Large intestine (tissue), 12 donors: ENCODE measurements around the gene RINL. TPM values are rescaled to one million over a fixed set of nuclear protein-coding genes. Genes with fewer than 3 reads are reported as not detected.

Experiments
- DNase-seq, 2 donors: peaks; one replicate each; pipeline versions ENCODE4 v3.0.0 to v3.0.0-alpha.2; 2013
- H3K27ac ChIP-seq: one replicate; pipeline ENCODE4 v1.5.1; 2013; ENCODE audit warnings: low read length
- H3K27me3 ChIP-seq: 2 replicates; pipeline ENCODE4 v1.6.1; 2013; ENCODE audit warnings: low read length; ENCODE audit not compliant: control insufficient read depth, insufficient read depth
- H3K36me3 ChIP-seq: 2 replicates; pipeline ENCODE4 v1.6.1; 2013; ENCODE audit warnings: low read length; ENCODE audit not compliant: control insufficient read depth, insufficient read depth
- H3K4me1 ChIP-seq: one replicate; pipeline ENCODE4 v1.6.1; 2013; ENCODE audit warnings: low read length; ENCODE audit not compliant: control insufficient read depth, insufficient read depth
- H3K4me3 ChIP-seq: one replicate; pipeline ENCODE4 v1.5.1; 2013; ENCODE audit warnings: low read length
- H3K9me3 ChIP-seq: one replicate; pipeline ENCODE4 v1.6.1; 2013; ENCODE audit warnings: mild to moderate bottlenecking, low read depth, low read length, moderate library complexity; ENCODE audit not compliant: control insufficient read depth
- WGBS: methylation state at CpG from one replicate; pipeline ENCODE4 v1.1.5; 2013; ENCODE audit warnings: low lambda C conversion rate; ENCODE audit not compliant: insufficient coverage; 5-methylcytosine and 5-hydroxymethylcytosine counted together
- long read RNA-seq, 11 donors: transcript quantifications; one replicate each; lab custom pipeline, GENCODE V29; 2026
- polyA plus RNA-seq: library from polyadenylated mRNA; unstranded; fragments of 120-200 nt; gene quantifications from one replicate; pipeline ENCODE4 v1.2.1, GENCODE V29; 2013

The RINL gene, protein sequence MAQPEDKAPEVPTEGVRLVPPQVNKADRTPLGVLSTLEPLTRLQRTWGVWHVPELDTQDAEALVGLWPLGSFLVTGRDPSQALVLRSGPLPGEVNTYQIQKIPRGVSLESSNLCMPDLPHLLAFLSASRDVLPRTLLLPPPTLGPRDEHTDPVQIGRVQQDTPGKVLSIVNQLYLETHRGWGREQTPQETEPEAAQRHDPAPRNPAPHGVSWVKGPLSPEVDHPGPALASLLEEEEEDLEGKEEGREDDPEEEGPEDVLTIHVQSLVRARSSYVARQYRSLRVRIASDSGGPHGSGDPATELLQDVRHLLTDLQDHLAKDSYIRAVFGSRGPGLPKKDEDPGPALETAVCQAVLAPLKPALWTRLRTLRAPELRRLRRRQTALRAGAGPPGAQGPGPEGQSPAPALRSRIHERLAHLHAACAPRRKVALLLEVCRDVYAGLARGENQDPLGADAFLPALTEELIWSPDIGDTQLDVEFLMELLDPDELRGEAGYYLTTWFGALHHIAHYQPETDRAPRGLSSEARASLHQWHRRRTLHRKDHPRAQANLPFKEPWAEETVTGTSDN
- 31.8 TPM for polyA plus RNA-seq
- long read RNA-seq, donor 1, result 0 reads
- long read RNA-seq, donor 2, result 0 reads
- long read RNA-seq, donor 3, result 0 reads
- long read RNA-seq, donor 4, partial matches to known transcripts, result 0 of 1 reads
- long read RNA-seq, donor 4, other reads (novel, unspliced or antisense), result 0 of 1 reads
- long read RNA-seq, donor 5, result 0 reads
- long read RNA-seq, donor 6, partial matches to known transcripts, result 6 of 7 reads
- long read RNA-seq, donor 6, other reads (novel, unspliced or antisense), result 0 of 7 reads
- long read RNA-seq, donor 7, partial matches to known transcripts, result 0 of 1 reads
- long read RNA-seq, donor 7, other reads (novel, unspliced or antisense), result 0 of 1 reads
- long read RNA-seq, donor 8, result 0 reads
- long read RNA-seq, donor 9, partial matches to known transcripts, result 0 of 2 reads
- long read RNA-seq, donor 9, other reads (novel, unspliced or antisense), result 0 of 2 reads
- long read RNA-seq, donor 10, partial matches to known transcripts, result 0 of 1 reads
- long read RNA-seq, donor 10, other reads (novel, unspliced or antisense), result 0 of 1 reads
- long read RNA-seq, donor 11, partial matches to known transcripts, result 0 of 1 reads
- long read RNA-seq, donor 11, other reads (novel, unspliced or antisense), result 0 of 1 reads

DNA sequence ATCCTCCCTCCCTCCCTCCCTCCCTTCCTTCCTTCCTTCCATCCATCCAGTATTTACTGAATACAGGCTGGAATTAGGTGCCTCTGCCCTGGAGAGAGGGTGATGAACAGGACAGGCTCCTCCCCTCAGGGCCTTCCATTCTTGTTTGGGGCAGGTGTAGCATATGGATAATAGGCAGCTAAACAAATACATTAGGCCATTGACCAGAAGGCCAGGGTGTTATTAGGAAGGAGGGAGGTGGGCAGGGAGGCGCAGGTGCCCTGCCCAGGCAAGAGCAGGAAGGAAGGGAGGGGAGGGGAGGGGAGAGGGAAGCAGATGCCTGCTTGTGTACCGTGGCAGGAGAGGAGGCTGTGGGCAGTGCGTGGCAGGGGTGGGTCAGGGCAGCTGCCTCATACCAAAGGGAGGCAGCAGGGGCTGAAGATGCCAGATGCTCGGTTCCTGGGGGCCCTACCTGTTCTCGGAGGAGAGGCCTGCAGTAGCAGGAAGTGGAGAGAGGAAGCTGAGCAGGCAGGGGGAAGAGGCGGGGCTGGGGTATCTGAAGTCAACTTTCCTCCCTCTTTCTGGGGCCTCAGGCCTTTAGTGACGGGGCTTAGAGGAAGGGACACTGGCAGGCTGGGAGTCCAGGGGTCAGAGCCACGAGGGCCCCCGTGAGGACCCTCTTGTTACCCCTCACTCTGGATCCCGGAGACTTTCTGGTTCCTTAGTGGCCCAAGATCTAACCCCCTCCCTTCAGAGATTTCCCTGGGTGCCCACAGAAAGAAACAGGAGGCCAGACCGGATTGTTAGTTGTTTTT is at the start of gene RINL:
Gene RINL, minus strand, starts transcription at position 495 of the 794 bp plus-strand sequence. CDS start 1,533 bp downstream, outside the sequence.
- no peaks in the 10 kb centered on the region for H3K9me3 ChIP-seq
- peak within 1 kb of the TSS; percentile 95 for H3K27ac ChIP-seq
- peaks cover 50% of the 10 kb centered on the region for H3K4me1 ChIP-seq
- H3K4me3 ChIP-seq, result peak within 1 kb of the TSS; percentile 42
- WGBS, result no CpG with 5 or more reads among the region's 11 CpGs
- H3K36me3 ChIP-seq, result peaks cover 6% of the 10 kb centered on the region
- H3K27me3 ChIP-seq, result no peaks in the 10 kb centered on the region
- DNase-seq, result peak; percentile 74 to 89

DNA sequence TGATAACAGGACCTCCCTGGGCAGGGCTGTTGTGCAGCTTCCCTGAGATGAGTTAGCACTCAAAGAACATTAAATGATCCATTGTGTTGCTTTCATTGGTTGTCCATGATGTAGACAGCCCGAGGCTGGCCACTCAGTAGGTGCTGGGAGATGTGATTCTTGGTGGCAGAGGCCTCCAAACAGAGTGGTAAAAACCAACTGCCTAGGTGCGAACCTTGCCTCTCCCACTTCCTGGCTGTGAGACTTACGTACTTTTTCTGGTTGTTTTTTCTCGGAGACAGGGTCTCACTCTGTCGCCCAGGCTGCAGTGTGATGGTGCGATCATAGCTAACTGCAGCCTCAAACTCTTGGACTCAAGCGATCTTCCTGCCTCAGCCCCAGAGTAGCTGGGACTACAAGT is 46.3 kb upstream of the RINL start:
- WGBS, result no CpG with 5 or more reads among the region's 7 CpGs
- peaks cover 33% of the 10 kb centered on the region for H3K36me3 ChIP-seq
- H3K4me1 ChIP-seq, result peaks cover under 1% of the 10 kb centered on the region
- H3K4me3 ChIP-seq, result no peak overlapping the region
- no peak overlapping the region for H3K27ac ChIP-seq
- no peak for DNase-seq
- H3K27me3 ChIP-seq, result no peaks in the 10 kb centered on the region
- H3K9me3 ChIP-seq, result no peaks in the 10 kb centered on the region

DNA sequence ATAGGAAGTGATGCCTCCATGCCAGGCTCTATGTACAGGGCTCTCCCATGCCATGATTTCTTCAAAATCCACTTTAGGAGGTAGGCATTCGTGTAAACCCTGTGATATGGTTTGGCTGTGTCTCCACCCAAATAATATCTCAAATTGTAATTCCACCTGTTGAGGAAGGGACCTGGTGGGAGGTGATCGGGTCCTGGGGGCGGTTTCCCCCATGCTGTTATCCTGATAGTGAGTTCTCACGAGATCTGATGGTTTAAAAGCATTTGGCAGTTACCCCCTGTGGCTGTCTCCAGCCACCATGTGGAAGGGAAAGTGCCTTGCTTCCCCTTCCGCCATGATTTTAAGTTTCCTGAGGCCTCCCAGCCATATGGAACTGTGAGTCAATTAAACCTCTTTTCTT is 44.4 kb upstream of the RINL start:
- peaks cover 8% of the 10 kb centered on the region for H3K4me1 ChIP-seq
- peaks cover 35% of the 10 kb centered on the region for H3K36me3 ChIP-seq
- no peak overlapping the region for H3K4me3 ChIP-seq
- no peak overlapping the region for H3K27ac ChIP-seq
- WGBS, result no CpG with 5 or more reads among the region's 5 CpGs
- DNase-seq, result no peak
- no peaks in the 10 kb centered on the region for H3K27me3 ChIP-seq
- no peaks in the 10 kb centered on the region for H3K9me3 ChIP-seq

DNA sequence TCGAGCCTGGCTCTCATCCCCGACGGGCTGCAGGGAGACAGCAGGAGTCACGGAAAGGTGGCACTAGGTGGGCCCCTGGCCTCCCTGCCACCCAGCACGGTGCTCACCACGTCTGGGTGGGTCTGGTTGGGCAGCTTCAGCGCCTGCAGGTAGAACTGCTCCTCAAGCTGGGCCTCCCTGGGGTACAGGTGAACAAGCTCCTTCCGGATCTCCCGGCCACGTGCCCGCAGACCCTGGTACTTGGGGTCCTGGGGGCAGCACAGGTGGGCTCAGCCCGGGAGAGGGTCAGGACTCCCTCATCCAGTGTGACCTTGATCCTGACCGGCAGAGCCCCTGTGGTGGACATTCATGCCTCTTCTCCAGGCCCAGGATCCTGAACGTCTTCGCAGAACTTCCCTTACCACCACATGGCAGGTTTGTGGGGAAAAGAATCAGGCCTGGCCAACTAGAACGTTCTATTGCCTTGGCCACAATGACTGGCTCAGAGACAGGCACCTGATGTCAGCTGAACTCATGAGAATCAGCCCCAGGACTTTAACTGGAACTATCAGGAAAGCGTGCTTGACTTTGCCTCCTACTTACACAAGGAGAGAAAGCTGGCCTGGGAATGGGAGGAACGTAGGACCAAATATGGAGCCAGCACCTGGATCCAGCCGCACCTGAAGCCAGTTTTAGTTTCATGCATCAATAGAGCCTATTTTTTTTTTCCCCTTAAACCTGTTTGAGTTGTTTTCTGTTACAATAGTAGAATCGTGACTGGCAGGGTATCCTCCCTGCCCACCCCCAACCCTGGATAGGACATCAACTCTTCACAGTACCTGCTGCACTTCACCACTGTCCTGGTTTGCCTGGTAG is 43.6 kb upstream of the RINL start:
- no peaks in the 10 kb centered on the region for H3K9me3 ChIP-seq
- WGBS, result no CpG with 5 or more reads among the region's 20 CpGs
- H3K4me1 ChIP-seq, result peaks cover 8% of the 10 kb centered on the region
- H3K27ac ChIP-seq, result no peak overlapping the region
- no peak overlapping the region for H3K4me3 ChIP-seq
- peaks cover 35% of the 10 kb centered on the region for H3K36me3 ChIP-seq
- no peaks in the 10 kb centered on the region for H3K27me3 ChIP-seq
- no peak for DNase-seq

DNA sequence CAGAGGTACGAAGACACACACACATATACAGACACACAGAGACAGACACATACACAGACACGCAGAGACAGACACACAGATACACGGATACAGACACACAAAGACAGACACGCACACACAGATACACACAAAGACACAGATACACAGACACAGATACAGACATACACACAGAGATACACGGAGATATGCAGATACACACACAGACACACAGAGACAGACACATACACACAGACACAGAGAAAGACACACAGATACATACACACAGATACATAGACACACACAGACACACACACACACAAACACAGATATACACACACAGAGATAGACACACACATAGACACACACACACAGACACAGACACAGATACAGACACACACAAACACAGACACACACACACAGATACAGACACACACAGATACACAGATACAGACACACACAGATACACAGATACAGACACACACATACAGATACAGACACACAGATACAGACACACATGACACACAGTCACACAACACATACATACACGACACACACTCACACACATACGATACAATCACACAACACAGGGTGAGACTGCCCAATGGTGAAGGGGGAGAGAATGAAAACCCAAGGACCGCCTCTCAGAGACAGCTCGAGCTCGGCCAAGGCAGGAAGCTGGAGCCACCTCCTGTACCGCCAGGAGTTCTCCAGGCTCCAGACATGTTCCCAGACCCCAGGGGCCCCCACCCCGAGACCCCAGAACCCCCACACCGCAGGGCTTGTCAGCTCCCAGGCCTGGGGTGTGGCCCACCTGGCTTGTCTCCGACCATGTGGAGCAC is 42.7 kb upstream of the RINL start:
- no peak for DNase-seq
- Histone ChIP-seq H3K27me3 (no peaks in the 10 kb centered on the region), H3K36me3 (peaks cover 32% of the 10 kb centered on the region), H3K9me3 (no peaks in the 10 kb centered on the region), H3K4me1 (peaks cover 8% of the 10 kb centered on the region), H3K4me3 (no peak overlapping the region), H3K27ac (no peak overlapping the region)
- no CpG with 5 or more reads among the region's 14 CpGs for WGBS

DNA sequence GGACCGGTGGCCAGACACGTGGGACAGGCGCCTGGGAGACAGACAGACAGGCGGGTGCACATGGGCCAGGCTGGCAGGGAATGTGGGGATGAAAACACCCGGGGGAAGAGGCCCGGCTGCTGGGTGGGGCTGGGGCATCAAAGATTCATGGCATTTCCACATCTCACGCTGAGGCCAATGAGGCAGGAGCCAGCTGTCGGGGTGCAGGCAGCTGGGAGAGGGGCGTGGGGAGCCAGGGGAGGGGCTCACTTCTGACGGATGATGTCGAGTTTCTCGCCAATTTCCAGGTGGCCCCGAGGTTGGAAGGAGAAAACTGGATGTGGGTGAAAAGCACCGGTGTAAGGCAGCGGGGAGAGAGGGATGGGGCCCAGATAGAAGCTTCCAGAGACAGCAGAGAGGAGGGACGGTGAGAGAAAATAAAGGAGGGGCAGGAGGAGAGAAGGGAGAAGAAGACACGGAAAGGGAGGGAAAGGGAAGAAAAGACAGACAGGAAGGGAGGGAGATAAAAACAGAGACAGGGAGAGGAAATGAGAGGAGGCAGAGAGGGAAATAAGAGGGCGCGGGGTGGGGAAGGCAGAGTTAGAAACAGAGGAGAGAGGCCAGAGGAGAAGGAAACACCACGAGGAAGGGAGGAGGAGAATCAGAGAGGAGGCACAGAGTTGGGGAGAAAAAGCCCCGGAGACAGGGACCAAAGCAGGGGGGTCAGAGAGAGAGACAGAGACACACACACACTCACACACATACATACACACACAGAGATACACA is 41.9 kb upstream of the RINL start:
- DNase-seq, result no peak
- H3K36me3 ChIP-seq, result peaks cover 35% of the 10 kb centered on the region
- no peak overlapping the region for H3K4me3 ChIP-seq
- H3K27me3 ChIP-seq, result no peaks in the 10 kb centered on the region
- WGBS, result 57% methylated on average over 5 of the region's 21 CpGs
- H3K9me3 ChIP-seq, result no peaks in the 10 kb centered on the region
- H3K4me1 ChIP-seq, result peaks cover 8% of the 10 kb centered on the region
- no peak overlapping the region for H3K27ac ChIP-seq

DNA sequence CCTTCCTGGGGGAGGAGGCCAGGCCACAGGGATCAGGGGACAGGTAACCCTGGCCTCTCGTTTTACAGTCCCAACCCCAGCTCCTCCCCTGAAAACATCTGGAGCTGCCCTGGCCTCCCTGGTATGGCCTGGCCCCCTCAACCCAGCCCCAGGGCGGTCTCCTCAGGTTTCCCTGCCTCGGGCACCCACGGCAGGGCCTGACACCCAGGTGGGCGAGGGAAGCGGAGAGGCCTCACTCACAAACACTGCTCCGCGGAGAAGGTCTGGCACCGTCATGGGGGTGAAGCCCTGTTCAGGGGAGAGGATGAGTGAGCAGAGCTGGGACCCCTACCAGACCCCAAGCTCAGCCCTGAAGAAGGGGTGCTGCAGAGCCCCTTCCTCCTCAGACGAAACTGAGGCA is 40.5 kb upstream of the RINL start:
- peaks cover 26% of the 10 kb centered on the region for H3K36me3 ChIP-seq
- WGBS, result no CpG with 5 or more reads among the region's 10 CpGs

DNA sequence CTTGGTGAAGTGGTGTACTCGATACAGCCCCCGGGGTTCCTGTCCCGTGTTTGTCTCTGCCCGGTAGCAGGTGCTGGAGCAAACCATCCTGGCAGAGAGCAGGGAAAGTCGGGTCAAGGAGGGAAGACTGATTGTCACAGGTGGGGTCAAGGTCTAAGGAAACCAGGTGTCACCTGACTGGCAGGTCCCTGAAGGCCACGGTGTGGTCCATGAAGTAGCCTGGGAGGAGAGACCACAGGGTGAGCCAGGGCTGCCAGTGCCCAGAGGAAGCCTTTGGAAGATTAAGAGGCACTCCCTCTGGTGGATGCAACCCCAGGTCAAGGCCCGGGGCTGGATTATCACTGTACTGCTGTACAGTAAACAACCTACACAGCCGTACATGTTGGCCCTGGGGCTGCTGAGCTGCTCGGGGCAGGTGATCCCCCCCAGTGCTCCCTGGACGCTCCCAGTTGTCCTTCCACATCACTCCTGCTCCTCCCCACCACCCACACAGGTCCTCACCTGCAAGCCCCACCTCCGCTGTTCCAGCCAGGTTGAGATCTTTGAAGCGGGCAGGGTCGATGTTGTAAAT is 39.9 kb upstream of the RINL start:
- no CpG with 5 or more reads among the region's 13 CpGs for WGBS
- H3K36me3 ChIP-seq, result peaks cover 26% of the 10 kb centered on the region
- DNase-seq, result peak in 1 of 2 donors; percentile 37
- peaks cover 8% of the 10 kb centered on the region for H3K4me1 ChIP-seq
- no peak overlapping the region for H3K4me3 ChIP-seq
- no peak overlapping the region for H3K27ac ChIP-seq
- H3K27me3 ChIP-seq, result no peaks in the 10 kb centered on the region
- no peaks in the 10 kb centered on the region for H3K9me3 ChIP-seq

More for the DNA sequence above, 40.5 kb upstream of the RINL start:
- DNase-seq, result no peak
- Histone ChIP-seq H3K9me3 (no peaks in the 10 kb centered on the region), H3K4me3 (no peak overlapping the region), H3K27me3 (no peaks in the 10 kb centered on the region), H3K4me1 (peaks cover 8% of the 10 kb centered on the region), H3K27ac (no peak overlapping the region)
